IPS-18c (cell line): ENCODE measurements around the gene CIT.
"Not testable (repeated sequence)": the region's sequence is repeated elsewhere in the genome, so short reads cannot be mapped to it uniquely, and the experiment has no call there.

Source experiments
- H3K4me3 ChIP-seq: 2 replicates; pipeline ENCODE4 v1.7.0; 2013; ENCODE audit warnings: low read depth, mild to moderate bottlenecking, low read length, moderate library complexity; ENCODE audit not compliant: insufficient read depth
- H3K9me3 ChIP-seq: one replicate; pipeline ENCODE4 v1.6.1; 2013; ENCODE audit warnings: mild to moderate bottlenecking, low read length, moderate library complexity; ENCODE audit not compliant: control insufficient read depth, insufficient read depth

The CIT gene

DNA sequence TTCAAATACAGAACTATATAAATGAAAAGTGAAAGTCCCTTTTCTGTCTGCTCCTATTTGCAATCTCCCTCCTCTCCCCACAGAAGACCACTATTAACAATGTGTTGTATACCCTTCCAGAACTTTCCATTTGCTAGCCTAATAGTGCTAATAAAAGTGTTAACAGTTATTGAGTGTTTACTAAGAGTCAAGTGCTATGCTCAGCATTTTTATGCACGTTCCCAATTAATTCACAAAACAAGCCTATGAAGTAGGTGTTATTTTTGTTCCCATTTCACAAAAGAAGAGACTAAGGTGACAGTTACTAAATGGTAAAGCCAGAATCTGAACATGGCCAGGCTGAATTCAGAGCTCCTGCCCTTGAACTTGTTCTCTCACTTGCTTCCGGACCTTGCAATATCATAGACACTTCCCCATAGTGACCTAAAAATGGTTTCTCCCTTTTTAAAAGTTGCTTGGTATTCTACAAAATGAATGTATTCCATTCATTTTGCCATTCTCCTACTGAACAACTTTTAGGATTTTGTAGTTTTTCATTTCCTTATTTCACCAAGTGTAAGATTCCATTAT, 210.8 kb downstream of the CIT start:
- Histone ChIP-seq H3K4me3 (no peak overlapping the region), H3K9me3 (no peaks in the 10 kb centered on the region)

DNA sequence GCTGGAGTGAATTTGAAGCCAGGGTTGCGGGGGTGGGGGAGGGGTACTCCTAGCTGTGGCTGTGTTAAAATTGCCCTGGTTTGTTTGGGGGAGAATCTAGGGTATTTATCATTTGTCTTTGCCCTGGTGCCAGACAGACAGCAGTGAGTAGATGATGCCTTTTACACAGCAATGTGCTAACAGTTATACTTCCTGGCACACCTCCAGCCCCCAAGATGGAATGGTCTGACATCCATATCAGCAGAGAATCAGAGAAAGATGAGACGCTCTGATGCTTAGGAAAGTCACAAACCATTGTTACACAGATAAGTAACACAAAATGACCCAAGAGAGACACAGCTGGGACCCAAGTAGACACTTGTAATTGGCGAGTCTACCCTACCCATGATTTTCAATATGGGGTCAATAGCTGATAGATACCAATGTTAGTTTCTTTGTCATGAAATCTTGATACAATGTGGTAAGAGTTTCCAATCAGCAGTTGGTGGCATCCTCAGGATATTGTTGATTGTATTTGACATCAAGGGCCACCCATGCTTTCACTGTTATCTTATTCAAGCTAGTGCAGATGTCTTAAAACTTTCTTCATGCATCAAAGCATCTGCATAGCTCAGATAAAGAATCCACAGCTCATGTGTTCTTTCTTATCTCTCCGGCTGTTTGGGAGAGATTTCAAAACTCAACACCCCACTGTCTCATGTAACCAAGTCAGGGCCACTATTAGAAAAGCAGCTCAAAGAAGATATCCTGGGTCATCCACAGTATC, 211.8 kb downstream of the CIT start:
- no peak overlapping the region for H3K4me3 ChIP-seq

DNA sequence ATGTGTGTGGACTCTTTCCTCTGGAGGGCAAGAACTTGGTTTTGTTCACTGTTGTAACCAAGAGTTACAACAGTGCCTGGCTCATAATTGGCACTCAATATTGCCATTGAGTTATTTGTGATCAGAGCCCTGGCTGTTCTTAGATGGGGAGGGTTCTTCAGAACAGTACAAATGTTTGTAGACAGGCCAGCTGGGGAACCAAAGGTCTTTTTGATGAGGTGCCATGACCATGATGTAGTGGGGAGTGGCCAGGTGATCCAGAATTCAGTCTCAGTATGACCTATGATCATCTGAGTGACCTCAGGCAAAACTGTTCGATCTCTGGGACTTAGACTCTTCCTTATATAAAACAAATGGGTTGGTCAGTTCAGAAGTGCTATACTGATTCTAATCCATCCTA, 212.5 kb downstream of the CIT start:
- H3K9me3 ChIP-seq, result no peaks in the 10 kb centered on the region
- H3K4me3 ChIP-seq, result no peak overlapping the region

More for the DNA sequence above, 211.8 kb downstream of the CIT start:
- no peaks in the 10 kb centered on the region for H3K9me3 ChIP-seq

DNA sequence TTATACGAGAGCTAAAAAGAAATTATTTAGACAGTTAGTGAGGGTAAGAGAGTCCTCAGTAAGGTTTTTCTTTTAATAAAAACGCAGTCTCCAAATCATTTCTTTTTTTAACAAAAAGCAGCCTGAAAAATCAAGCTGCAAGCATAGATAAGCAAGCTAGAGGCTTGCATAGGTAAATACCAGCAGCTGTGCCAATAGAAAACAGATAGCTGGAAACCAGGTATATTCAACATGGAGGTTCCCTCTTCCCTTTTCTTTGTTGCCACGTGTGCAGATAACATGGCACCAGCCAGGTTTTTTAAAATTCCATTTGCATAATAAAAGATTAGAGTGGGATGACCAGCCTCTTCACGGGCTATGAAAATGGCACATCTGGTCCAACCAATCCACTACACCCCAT, 215.2 kb downstream of the CIT start:
- H3K4me3 ChIP-seq, result no peak overlapping the region

DNA sequence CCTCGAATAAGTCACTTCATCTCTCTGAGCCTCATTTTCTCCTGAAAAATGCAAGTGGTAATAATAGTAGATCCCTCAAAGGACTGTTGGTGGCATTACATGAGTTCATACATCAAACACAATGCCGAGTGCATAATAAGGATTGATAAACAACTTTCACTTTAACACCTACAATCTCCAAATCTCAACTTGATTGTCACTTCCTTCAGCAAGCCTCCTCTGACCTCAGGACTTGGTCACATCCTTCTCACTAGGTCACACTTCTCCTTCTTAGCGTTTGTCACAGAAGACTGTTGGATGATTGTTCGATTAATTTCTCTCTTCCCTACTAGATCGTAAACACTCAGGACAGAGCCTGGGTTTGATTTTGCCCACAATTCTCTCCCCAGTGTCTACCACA, 217.0 kb downstream of the CIT start:
- H3K9me3 ChIP-seq, result peaks cover 2% of the 10 kb centered on the region
- no peak overlapping the region for H3K4me3 ChIP-seq

More for the DNA sequence above, 215.2 kb downstream of the CIT start:
- H3K9me3 ChIP-seq, result peaks cover 2% of the 10 kb centered on the region

DNA sequence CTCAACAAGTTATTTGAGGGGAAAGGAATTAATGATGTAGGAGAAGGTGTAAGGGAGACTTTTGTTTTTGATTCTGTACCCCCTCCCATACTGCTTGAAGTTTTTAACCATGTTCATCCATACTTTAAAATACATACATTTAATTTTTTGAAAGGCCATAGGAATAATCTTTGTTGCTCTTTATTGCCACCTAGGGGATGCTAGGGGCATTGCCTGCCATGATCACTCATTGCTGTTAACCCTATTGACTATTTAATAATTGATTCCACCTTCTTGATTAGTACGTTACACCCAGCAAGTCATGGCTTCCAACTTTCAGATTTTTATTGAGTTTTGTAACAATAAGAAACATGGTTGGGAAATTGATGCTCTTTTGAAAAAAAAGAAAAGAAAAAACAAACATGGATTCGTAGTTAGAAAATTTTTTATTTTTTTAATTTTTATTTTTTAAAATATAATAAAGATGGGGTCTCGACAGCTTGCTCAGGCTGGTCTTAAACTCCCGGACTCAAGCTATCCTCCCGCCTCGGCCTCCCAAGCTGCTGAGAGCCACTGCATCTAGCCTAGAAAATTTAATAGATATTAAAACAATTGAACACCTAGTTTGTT, 217.7 kb downstream of the CIT start:
- Histone ChIP-seq H3K4me3 (no peak overlapping the region), H3K9me3 (peaks cover 2% of the 10 kb centered on the region)

DNA sequence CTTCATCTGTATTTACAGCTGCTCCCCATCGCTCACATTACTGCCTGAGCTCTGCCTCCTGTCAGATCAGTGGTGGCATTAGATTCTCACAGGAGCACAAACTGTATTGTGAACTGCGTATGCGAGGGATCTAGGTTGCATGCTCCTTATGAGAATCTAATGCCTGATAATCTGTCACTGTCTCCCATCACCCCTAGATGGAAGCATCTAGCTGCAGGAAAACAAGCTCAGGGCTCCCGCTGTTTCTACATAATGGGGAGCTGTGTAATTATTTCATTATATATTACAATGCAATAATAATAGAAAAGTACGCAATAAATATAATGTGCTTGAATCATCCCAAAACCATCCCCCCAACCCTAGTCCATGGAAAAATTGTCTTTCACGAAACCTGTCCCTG, 219.0 kb downstream of the CIT start:
- H3K4me3 ChIP-seq, result not testable (repeated sequence)

DNA sequence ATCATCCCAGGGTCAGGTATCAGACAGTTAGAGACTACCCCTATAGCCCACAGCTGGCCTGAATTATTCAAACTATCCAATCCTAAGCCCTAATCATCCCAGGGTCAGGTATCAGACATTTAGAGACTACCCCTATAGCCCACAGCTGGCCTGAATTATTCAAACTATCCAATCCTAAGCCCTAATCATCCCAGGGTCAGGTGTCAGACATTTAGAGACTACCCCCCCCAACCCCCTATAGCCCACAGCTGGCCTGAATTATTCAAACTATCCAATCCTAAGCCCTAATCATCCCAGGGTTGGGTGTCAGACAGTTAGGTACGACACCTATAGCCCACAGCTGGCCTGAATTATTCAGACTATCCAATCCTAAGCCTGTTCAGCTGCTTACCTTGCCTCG, 220.1 kb downstream of the CIT start:
- not testable (repeated sequence) for H3K9me3 ChIP-seq, H3K4me3 ChIP-seq

More for the DNA sequence above, 219.0 kb downstream of the CIT start:
- not testable (repeated sequence) for H3K9me3 ChIP-seq

DNA sequence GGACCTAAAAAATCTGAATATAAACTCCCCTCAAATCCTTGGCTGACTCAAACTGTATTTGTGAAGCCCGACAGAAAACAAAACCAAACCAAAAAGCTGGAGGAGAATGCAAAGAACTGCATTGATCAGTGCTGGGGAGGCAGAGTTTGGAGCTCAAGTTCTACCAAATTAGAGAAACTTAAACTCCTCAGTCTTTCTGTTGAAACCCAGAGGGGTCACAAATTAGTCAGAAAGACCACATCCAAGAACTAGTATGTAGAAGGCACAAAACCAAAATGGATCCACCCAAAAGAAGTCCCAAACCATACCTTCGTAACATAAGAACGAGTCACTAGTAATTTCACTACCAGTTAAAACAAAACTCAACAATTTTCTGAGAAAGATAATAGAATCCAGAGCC, 224.5 kb downstream of the CIT start:
- Histone ChIP-seq H3K9me3 (no peaks in the 10 kb centered on the region), H3K4me3 (no peak overlapping the region)

DNA sequence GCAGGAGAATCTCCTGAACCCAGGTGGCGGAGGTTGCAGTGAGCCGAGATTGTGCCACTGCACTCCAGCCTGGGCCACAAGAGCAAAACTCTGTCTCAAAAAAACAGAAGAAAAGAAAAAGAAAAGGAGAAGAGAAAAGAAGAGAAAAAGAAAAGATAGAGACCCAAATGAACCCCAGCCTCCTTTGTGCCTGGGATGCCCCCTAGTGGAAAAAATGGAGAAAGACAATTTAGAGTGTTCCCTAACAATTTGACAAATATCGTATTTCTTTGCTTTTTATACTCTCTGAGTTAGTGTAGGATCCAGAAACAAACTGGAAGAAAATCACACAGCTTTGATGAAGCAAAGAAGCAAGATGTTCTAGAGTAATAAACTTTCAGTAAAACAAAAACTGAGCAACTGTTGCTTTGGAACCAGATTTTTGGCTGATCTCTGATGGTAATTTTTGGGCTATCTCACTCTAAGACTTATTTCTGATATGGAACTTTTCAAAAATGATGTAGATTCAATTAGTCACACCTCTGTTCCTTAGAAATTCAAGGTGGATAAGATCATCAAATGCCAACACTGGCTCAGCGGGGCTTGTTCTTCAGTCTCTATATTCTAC, 227.8 kb downstream of the CIT start:
- Histone ChIP-seq H3K9me3 (no peaks in the 10 kb centered on the region), H3K4me3 (no peak overlapping the region)

DNA sequence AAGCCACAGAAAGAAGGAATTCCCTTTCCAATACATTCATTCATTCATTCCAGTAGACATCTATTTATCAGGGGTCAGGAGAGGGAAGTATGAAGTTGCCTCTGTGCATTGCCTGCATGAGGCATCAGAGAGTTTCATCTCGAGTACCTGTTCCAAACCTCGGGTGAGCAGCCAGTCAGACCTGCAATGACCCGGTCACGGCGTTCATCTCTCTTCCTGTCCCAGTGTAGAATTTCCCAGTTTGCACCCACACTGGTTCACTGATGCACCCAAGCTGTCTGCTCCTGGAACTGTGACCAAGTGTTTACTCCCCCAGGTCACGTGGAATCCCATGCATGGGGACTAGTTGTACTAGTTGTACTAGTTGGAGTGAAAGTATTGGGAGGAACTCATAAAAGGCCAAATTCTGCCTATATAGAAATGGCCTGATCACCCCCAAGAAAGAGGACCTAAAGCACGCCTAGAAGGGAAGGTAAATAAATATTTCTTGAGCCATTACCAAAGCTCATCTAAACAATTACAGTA, 231.5 kb downstream of the CIT start:
- Histone ChIP-seq H3K4me3 (no peak overlapping the region), H3K9me3 (no peaks in the 10 kb centered on the region)

DNA sequence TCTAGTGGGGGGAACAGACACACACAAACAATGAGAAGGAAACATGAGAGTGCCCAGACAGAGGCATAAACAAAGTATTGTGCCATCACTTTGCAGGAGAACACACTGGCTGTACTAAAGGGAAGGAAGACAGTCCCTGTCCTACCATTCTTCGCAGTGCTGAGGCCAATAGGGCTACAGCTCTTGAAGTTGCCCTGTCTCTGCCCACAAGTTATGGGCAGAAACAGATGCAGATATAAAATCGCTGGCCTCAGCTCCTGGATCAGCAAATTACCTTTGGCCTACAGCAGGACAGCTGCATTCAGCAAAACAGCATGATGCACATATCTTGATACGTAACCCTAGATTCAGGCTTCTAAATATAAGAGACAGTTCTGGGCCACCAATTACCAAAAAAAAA, 232.2 kb downstream of the CIT start:
- H3K9me3 ChIP-seq, result no peaks in the 10 kb centered on the region
- no peak overlapping the region for H3K4me3 ChIP-seq

DNA sequence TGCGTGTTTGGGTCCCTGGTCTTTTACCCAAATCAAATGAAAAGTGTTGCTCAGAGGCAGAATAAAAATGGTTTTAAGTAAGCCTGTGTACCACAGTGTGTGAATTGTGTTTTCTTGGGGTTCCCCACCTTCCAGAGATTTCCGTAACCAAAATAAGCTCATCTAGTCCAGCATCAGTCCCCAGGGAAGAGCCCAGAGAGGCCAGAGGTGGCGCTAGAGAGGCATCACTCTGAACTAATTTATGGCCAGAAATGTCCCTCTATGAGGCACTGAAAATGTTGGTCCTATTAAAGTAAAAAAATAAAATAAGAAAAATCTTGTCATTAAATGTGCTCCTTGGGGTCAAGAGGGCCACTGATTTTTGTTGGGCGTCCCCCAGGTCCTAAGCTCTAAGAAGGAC, 234.1 kb downstream of the CIT start:
- no peak overlapping the region for H3K4me3 ChIP-seq
- no peaks in the 10 kb centered on the region for H3K9me3 ChIP-seq
